ENCODE results near the gene GPAT3.

The GPAT3 gene

GRCh38 chr4:83646538-83647239, 110.8 kb downstream of the GPAT3 start:
- no peak for DNase-seq

GRCh38 chr4:83651846-83652245, 115.9 kb downstream of the GPAT3 start:
- DNase-seq, result no peak

Measured in Kasumi-1 (cell line).